ENCODE measurements around the gene TMTC1. TPM values are rescaled to one million over a fixed set of nuclear protein-coding genes. Genes with fewer than 3 reads are reported as not detected.

TMTC1 gene
- total RNA-seq, 1 experiment from 2014 or later, result 109 TPM

DNA sequence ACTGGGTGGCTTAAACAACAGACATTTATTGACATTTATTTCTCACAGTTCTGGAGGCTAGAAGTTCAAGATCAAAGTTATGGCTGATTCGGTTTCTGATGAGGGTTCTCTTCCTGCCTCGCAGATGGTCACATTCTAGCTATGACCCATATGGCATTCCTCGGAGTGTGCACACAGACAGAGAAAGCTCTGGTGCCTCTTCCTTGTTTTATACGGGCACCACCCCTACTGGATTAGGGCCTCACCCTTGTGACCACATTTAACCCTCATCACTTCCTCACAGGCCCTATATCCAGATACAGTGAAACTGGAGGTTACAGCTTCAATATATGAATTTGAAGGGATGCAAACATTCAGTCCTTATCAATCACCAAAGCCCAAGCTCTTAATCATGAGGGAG lies 209.2 kb downstream of the TMTC1 start:
- intact Hi-C loops (cut with micrococcal nuclease), result no loop called here
- POLR2A ChIA-PET, result no interaction called here
- BruUV-seq (replicated peaks), result no TSS peak
- Mint-ChIP-seq H3K27ac (ENCODE audit: low read depth, unreplicated experiment) (peak overlapping the region; percentile 47), H3K9me3 (ENCODE audit: unreplicated experiment) (no peaks in the 10 kb centered on the region), H3K4me1 (ENCODE audit: insufficient read depth, unreplicated experiment) (no peaks in the 10 kb centered on the region), H3K36me3 (ENCODE audit: insufficient read depth, unreplicated experiment) (peaks cover 72% of the 10 kb centered on the region), H3K4me3 (ENCODE audit: unreplicated experiment) (no peak overlapping the region), H3K27me3 (ENCODE audit: insufficient read depth, unreplicated experiment) (no peaks in the 10 kb centered on the region)
- no peak for DNase-seq (ENCODE audit: unreplicated experiment)
- TF ChIP-seq, protein P1, sequence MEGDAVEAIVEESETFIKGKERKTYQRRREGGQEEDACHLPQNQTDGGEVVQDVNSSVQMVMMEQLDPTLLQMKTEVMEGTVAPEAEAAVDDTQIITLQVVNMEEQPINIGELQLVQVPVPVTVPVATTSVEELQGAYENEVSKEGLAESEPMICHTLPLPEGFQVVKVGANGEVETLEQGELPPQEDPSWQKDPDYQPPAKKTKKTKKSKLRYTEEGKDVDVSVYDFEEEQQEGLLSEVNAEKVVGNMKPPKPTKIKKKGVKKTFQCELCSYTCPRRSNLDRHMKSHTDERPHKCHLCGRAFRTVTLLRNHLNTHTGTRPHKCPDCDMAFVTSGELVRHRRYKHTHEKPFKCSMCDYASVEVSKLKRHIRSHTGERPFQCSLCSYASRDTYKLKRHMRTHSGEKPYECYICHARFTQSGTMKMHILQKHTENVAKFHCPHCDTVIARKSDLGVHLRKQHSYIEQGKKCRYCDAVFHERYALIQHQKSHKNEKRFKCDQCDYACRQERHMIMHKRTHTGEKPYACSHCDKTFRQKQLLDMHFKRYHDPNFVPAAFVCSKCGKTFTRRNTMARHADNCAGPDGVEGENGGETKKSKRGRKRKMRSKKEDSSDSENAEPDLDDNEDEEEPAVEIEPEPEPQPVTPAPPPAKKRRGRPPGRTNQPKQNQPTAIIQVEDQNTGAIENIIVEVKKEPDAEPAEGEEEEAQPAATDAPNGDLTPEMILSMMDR (IDR thresholded peaks at IDR 0.05; ENCODE audit: unreplicated experiment), result no peak
- CTCF ChIA-PET, result no interaction called here

DNA sequence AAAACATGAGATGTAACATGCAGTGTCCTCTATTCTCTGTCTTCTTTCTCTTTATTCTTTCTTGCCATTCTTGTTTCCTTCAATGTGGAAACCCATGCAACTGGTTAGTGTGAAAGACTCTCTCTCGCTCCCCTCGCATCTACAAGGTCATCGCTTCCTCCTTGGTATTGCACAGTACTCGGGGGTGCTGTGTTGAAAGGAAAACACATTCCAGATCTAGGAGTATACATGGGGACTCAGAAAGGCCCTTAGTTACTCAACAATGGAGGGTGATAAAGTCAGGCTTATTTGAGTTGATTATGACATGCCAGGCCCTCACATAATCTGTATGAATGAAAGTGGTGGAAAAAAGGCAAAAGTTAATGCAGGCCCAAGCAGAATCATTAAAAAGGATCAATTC lies 210.8 kb downstream of the TMTC1 start:
- intact Hi-C loops (cut with micrococcal nuclease), result no loop called here
- Mint-ChIP-seq H3K9me3 (ENCODE audit: unreplicated experiment) (no peaks in the 10 kb centered on the region), H3K36me3 (ENCODE audit: insufficient read depth, unreplicated experiment) (peaks cover 72% of the 10 kb centered on the region), H3K4me3 (ENCODE audit: unreplicated experiment) (no peak overlapping the region), H3K4me1 (ENCODE audit: insufficient read depth, unreplicated experiment) (no peaks in the 10 kb centered on the region), H3K27me3 (ENCODE audit: insufficient read depth, unreplicated experiment) (no peaks in the 10 kb centered on the region), H3K27ac (ENCODE audit: low read depth, unreplicated experiment) (peak overlapping the region; percentile 47)
- no TSS peak for BruUV-seq (replicated peaks)
- CTCF ChIA-PET, result no interaction called here
- DNase-seq (ENCODE audit: unreplicated experiment), result no peak
- POLR2A ChIA-PET, result interaction anchor here (0.8 kb wide), 1 partner anchor 97 kb away, joined by 3 read pairs; no protein-coding TSS in a partner anchor
- TF ChIP-seq, protein P1 (IDR thresholded peaks at IDR 0.05; ENCODE audit: unreplicated experiment), result no peak

DNA sequence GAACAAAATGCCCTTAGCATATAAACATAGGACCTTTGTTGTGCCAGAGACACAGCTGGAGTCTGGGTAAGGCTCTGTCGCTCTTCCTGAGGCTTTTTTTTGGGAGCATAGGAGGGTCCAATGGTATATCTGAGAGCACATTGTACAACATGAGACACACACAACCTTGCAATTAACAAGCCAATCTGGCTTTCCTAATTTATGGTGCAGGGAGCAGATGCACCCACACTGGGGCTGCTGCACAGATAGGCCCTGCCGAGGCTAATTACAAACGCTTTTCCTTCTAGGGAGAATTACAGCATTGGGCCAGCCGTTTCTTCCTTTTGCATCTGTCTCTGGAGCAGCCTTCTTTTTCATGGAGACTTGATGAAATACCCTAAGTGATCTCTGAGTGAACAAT lies 211.3 kb downstream of the TMTC1 start:
- DNase-seq (ENCODE audit: unreplicated experiment), result no peak
- intact Hi-C loops (cut with micrococcal nuclease), result no loop called here
- peaks cover 69% of the 10 kb centered on the region for H3K36me3 Mint-ChIP-seq (ENCODE audit: insufficient read depth, unreplicated experiment)
- POLR2A ChIA-PET, result no interaction called here
- CTCF ChIA-PET, result no interaction called here
- H3K4me3 Mint-ChIP-seq (ENCODE audit: unreplicated experiment), result no peak overlapping the region
- H3K27me3 Mint-ChIP-seq (ENCODE audit: insufficient read depth, unreplicated experiment), result no peaks in the 10 kb centered on the region
- no peaks in the 10 kb centered on the region for H3K4me1 Mint-ChIP-seq (ENCODE audit: insufficient read depth, unreplicated experiment)
- H3K27ac Mint-ChIP-seq (ENCODE audit: low read depth, unreplicated experiment), result peak overlapping the region; percentile 47
- BruUV-seq (replicated peaks), result no TSS peak
- no peaks in the 10 kb centered on the region for H3K9me3 Mint-ChIP-seq (ENCODE audit: unreplicated experiment)
- TF ChIP-seq, protein P1 (IDR thresholded peaks at IDR 0.05; ENCODE audit: unreplicated experiment), result no peak

DNA sequence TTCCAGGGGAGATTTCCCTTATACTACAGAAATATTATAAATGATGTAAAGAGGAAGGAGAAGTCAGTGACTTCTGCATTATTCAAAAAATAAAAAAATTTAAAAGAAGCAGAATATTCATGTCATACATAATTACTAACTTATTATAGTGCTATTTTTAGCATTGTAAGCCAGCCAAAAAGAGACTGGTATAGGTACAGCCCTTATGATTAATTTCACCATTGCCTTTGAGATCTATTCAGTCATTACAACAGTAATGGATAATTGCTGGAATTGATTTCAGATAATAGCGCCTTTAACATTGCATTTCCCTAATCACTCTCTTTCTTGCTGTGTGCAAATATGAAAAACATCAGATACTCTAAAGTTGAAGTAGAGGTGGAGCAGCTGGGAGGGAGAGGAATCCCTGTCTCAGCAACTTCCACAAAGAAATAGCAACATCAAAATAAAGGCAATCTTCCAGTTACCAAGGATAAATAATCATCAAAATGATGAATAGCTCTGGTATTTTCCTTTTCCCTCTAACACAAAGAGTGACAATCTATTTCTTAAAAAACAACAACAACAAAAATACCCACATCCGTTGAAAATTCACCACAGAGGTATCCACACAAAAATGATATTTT lies 214.5 kb downstream of the TMTC1 start:
- POLR2A ChIA-PET, result no interaction called here
- Mint-ChIP-seq H3K9me3 (ENCODE audit: unreplicated experiment) (no peaks in the 10 kb centered on the region), H3K4me1 (ENCODE audit: insufficient read depth, unreplicated experiment) (peaks cover 3% of the 10 kb centered on the region), H3K4me3 (ENCODE audit: unreplicated experiment) (no peak overlapping the region), H3K27ac (ENCODE audit: low read depth, unreplicated experiment) (no peak overlapping the region), H3K27me3 (ENCODE audit: insufficient read depth, unreplicated experiment) (no peaks in the 10 kb centered on the region), H3K36me3 (ENCODE audit: insufficient read depth, unreplicated experiment) (peaks cover 82% of the 10 kb centered on the region)
- CTCF ChIA-PET, result interaction anchor here (0.7 to 1.2 kb wide), 3 partner anchors 16 to 921 kb away, joined by 3 to 5 read pairs (median 4); no protein-coding TSS in a partner anchor
- intact Hi-C loops (cut with micrococcal nuclease), result no loop called here
- peak; percentile 24 for DNase-seq (ENCODE audit: unreplicated experiment)
- no TSS peak for BruUV-seq (replicated peaks)
- TF ChIP-seq, protein P1 (IDR thresholded peaks at IDR 0.05; ENCODE audit: unreplicated experiment), result no peak

Data from MCF 10A (cell line).